NT2/D1 (cell line): Measurements from ENCODE around the gene ZNF200.

Source experiments
- SUZ12 ChIP-seq: IDR thresholded peaks from 2 replicates; pipeline ENCODE4 v1.6.1; 2011; ENCODE audit not compliant: insufficient read length, insufficient read depth; ENCODE audit errors: extremely low read depth
- YY1 ChIP-seq: IDR thresholded peaks from 2 replicates; pipeline ENCODE4 v1.6.1; 2011; ENCODE audit not compliant: insufficient read length, insufficient read depth
- ZNF274 ChIP-seq: IDR thresholded peaks from 2 replicates; pipeline ENCODE4 v1.6.1; 2011; ENCODE audit warnings: mild to moderate bottlenecking, low read depth, low read length

DNA sequence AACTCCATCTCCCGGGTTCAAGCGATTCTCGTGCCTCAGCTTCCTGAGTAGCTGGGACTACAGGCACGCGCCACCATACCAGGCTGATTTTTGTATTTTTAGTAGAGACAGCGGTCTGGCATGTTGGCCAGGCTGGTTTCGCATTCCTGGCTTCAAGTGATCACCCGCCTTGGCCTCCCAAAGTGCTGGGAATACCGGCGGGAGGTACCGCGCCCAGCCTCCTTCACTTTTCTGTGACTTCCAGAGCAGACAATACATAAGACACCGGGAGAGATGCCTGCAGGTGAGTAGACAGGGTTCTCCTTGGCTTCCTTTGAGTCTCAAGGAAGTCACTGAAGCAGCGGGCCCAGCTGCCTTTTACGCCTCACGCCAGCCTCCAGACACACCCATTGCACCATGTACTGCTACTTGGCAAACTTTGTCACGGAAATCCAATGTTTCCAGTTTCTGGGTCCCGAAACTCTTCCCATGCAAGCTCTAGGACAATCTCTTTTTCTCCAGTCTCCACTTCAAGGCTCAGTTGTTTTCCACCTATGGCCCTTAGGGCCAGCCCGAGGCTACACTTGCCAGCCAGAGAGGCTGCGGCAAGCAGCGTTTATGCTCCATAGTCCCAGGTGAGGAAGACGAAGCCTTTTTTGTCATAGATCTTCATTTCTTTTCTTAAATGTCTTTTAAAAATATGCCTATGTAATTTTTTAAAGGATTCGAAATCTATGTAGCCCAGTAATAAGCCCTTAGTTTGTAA is 47.8 kb downstream of the ZNF200 start:
- TF ChIP-seq YY1 (no peak), ZNF274 (no peak), SUZ12 (no peak)
